HepG2 (cell line): Measurements from ENCODE around the gene CD300LG. TPM values are rescaled to one million over a fixed set of nuclear protein-coding genes. Genes with fewer than 3 reads are reported as not detected.

ENCODE experiments used
- ATAC-seq: fragments of 200-7000 bp; cut with Tn5 transposase; 3 replicates; pipeline ENCODE4 v1.9.1; 2020; ENCODE audit warnings: mild to moderate bottlenecking, moderate library complexity
- BruUV-seq: library from RNA; stranded (reverse); fragments of 400-500 nt; replicated peaks from 2 replicates; lab custom pipeline; 2021; lab: Mats Ljungman, UMichigan
- CTCF ChIA-PET: fragments of 300-600 bp; formaldehyde crosslinking; extraction: SDS; loops from one replicate; lab custom pipeline; 2021; ENCODE audit warnings: low total read pairs, inconsistent platforms, low intra/inter-chr PET ratio; lab: Yijun Ruan, JAX
- POLR2A ChIA-PET: fragments of 350-600 bp; sonication (Branson Sonifier 250); formaldehyde crosslinking; loops from one replicate; lab custom pipeline; 2020; ENCODE audit warnings: antibody characterized with exemption, inconsistent platforms; lab: Yijun Ruan, JAX
- DNase-seq: peaks from one replicate; pipeline ENCODE4 v3.0.0-alpha.2; 2015; ENCODE audit warnings: low spot score
- FAIRE-seq: peaks from 3 replicates; lab custom pipeline; 2011; peaks lifted over from hg19 to GRCh38; lab: Jason Lieb, UNC
- H2AFZ ChIP-seq: one replicate; pipeline ENCODE4 v1.6.1; 2011; ENCODE audit warnings: low read length, inconsistent platforms
- H3K27ac ChIP-seq: fragments of 300-600 bp; 3 replicates; pipeline ENCODE4 v1.8.0; 2011; ENCODE audit warnings: mixed run types, mild to moderate bottlenecking, mixed read lengths, low read length, inconsistent platforms; ENCODE audit not compliant: insufficient read depth; ENCODE audit errors: extremely low read length
- H3K27me3 ChIP-seq, 2 experiments: fragments of 200-600 bp in 1 of 2; 2 replicates in 1 of 2; 3 replicates in 1 of 2; pipeline versions ENCODE4 v1.6.0 to v1.8.0; 2011; ENCODE audit warnings: low read length in 2 of 2, mild to moderate bottlenecking in 2 of 2, moderate library complexity in 2 of 2, inconsistent platforms in 1 of 2; ENCODE audit not compliant: insufficient read depth in 2 of 2, control insufficient read depth in 1 of 2
- H3K36me3 ChIP-seq, 2 experiments: fragments of 200-600 bp in 1 of 2; replicated peaks in 1 of 2; 2 replicates in 1 of 2; 3 replicates in 1 of 2; pipeline versions ENCODE4 v1.5.1 to v1.8.0; 2011; ENCODE audit warnings: low read length in 2 of 2, inconsistent platforms in 1 of 2; ENCODE audit not compliant: insufficient read depth in 2 of 2, control insufficient read depth in 1 of 2
- H3K4me1 ChIP-seq: 2 replicates; pipeline ENCODE4 v1.5.1; 2012; ENCODE audit warnings: low read length, inconsistent platforms; ENCODE audit not compliant: insufficient read depth
- H3K4me2 ChIP-seq: 2 replicates; pipeline ENCODE4 v1.6.0; 2011; ENCODE audit warnings: low read depth, low read length, inconsistent platforms
- H3K4me3 ChIP-seq, 3 experiments: fragments of 200-600 bp in 1 of 3; sonication (generic), shearing (Covaris generic) in 1 of 3; replicated peaks in 1 of 3; 2 replicates each; pipeline ENCODE4 v1.5.1; 2011 to 2016; ENCODE audit warnings: low read length in 3 of 3, inconsistent platforms in 2 of 3, low read depth in 2 of 3, mild to moderate bottlenecking in 2 of 3, control low read depth in 1 of 3, mixed read lengths in 1 of 3; ENCODE audit not compliant: insufficient read depth in 1 of 3
- H3K79me2 ChIP-seq: one replicate; pipeline ENCODE4 v1.6.1; 2011; ENCODE audit warnings: low read length, inconsistent platforms; ENCODE audit not compliant: insufficient read depth
- H3K9ac ChIP-seq: 2 replicates; pipeline ENCODE4 v1.6.0; 2011; ENCODE audit warnings: mild to moderate bottlenecking, low read depth, low read length, inconsistent platforms; ENCODE audit not compliant: insufficient read depth
- H3K9me3 ChIP-seq: 2 replicates; pipeline ENCODE4 v1.5.1; 2012; ENCODE audit warnings: mild to moderate bottlenecking, low read length
- H4K20me1 ChIP-seq: 2 replicates; pipeline ENCODE4 v1.6.0; 2011; ENCODE audit warnings: inconsistent platforms, mild to moderate bottlenecking, low read length, moderate library complexity; ENCODE audit not compliant: insufficient read depth
- ARNT2 ChIP-seq: sonication (generic); formaldehyde crosslinking; IDR thresholded peaks from 2 replicates; pipeline ENCODE4 v1.8.0; 2022; ENCODE audit warnings: mild to moderate bottlenecking, low read depth, missing genetic modification reagents, moderate library complexity
- CBFB ChIP-seq: sonication (generic); formaldehyde crosslinking; IDR thresholded peaks from 2 replicates; pipeline ENCODE4 v1.4.0; 2020; ENCODE audit warnings: missing genetic modification reagents
- FOSL1 ChIP-seq: sonication (generic); formaldehyde crosslinking; IDR thresholded peaks from 2 replicates; pipeline ENCODE4 v1.9.0; 2021; ENCODE audit warnings: missing genetic modification reagents, borderline replicate concordance
- JUND ChIP-seq: sonication (generic); formaldehyde crosslinking; IDR thresholded peaks from 2 replicates; pipeline ENCODE4 v1.8.0; 2022; ENCODE audit warnings: mild to moderate bottlenecking, missing genetic modification reagents
- MIXL1 ChIP-seq: IDR thresholded peaks from 2 replicates; pipeline ENCODE4 v1.6.1; 2016
- NFYB ChIP-seq: sonication (generic); formaldehyde crosslinking; IDR thresholded peaks from 2 replicates; pipeline ENCODE4 v1.4.0; 2020; ENCODE audit warnings: missing genetic modification reagents
- NR3C1 ChIP-seq: sonication (generic); formaldehyde crosslinking; IDR thresholded peaks from 2 replicates; pipeline ENCODE4 v1.4.0; 2020; ENCODE audit warnings: missing genetic modification reagents
- RCOR2 ChIP-seq: IDR thresholded peaks from 2 replicates; pipeline ENCODE4 v1.6.1; 2016; ENCODE audit warnings: missing biosample characterization, missing genetic modification reagents
- RELA ChIP-seq: sonication (generic); formaldehyde crosslinking; IDR thresholded peaks from 2 replicates; pipeline ENCODE4 v1.4.0; 2020; ENCODE audit warnings: missing genetic modification reagents
- SOX13 ChIP-seq, 3 experiments: fragments of 450-650 bp in 1 of 3; sonication (generic) in 1 of 3; formaldehyde crosslinking in 1 of 3; IDR thresholded peaks in 2 of 3; conservative IDR thresholded peaks in 1 of 3; 2 replicates each; pipeline versions ENCODE4 v1.5.0 to v1.6.1; 2016 to 2020; ENCODE audit warnings: antibody characterized with exemption in 1 of 3, mild to moderate bottlenecking in 1 of 3, missing compliant biosample characterization in 1 of 3, missing genetic modification reagents in 1 of 3, moderate library complexity in 1 of 3
- SP4 ChIP-seq: sonication (generic); formaldehyde crosslinking; IDR thresholded peaks from 2 replicates; pipeline ENCODE4 v1.8.1; 2023; ENCODE audit warnings: mild to moderate bottlenecking, missing genetic modification reagents
- SRY ChIP-seq: sonication (generic); formaldehyde crosslinking; IDR thresholded peaks from 2 replicates; pipeline ENCODE4 v1.8.0; 2022; ENCODE audit warnings: mild to moderate bottlenecking, missing genetic modification reagents
- TRAFD1 ChIP-seq: sonication (generic); formaldehyde crosslinking; IDR thresholded peaks from 2 replicates; pipeline ENCODE4 v1.5.1; 2020; ENCODE audit warnings: missing genetic modification reagents, mild to moderate bottlenecking, borderline replicate concordance
- ZNF337 ChIP-seq: sonication (generic); formaldehyde crosslinking; IDR thresholded peaks from 2 replicates; pipeline ENCODE4 v1.5.1; 2020; ENCODE audit warnings: missing genetic modification reagents, low read depth, mild to moderate bottlenecking, borderline replicate concordance
- WGBS: methylation state at CpG from one replicate; pipeline ENCODE4 v1.1.6; 2017; ENCODE audit warnings: low lambda C conversion rate; 5-methylcytosine and 5-hydroxymethylcytosine counted together
- in situ Hi-C: cut with HindIII; loops from 2 replicates; pipeline ENCODE4 v1.10.0; 2017; ENCODE audit warnings: low pct_unique_long_range_greater_than_20kb; ENCODE audit not compliant: extremely low pct_ligation_motif_present
- intact Hi-C: fragments of 100-400 bp; cut with micrococcal nuclease; formaldehyde crosslinking; loops from one replicate; pipeline ENCODE4 v1.10.0; 2022; ENCODE audit not compliant: unreplicated experiment
- polyA plus RNA-seq, 8 experiments: library from polyadenylated mRNA; depleted of rRNA in 3 of 8; stranded (reverse) in 7 of 8; unstranded in 1 of 8; fragments of >200 nt; fragmentation: Illumina TruSeq in 4 of 8; extraction: Trizol in 4 of 8; gene quantifications; 2 replicates each; pipeline versions ENCODE4 v1.2.1 to v1.2.3, GENCODE V29; 2011 to 2016; ENCODE audit warnings: low read depth in 4 of 8, missing spikeins in 1 of 8, mixed read lengths in 1 of 8; ENCODE audit not compliant: insufficient read depth in 1 of 8
- total RNA-seq, 5 experiments: library from RNA; depleted of rRNA; stranded (reverse); fragments of >200 nt; fragmentation: Illumina TruSeq; extraction: Trizol; gene quantifications; 2 replicates each; pipeline ENCODE4 v1.2.3, GENCODE V29; 2016; ENCODE audit warnings: low read depth in 1 of 5
- TF ChIP-seq, protein P1 (sequence below): sonication (generic); formaldehyde crosslinking; IDR thresholded peaks from 2 replicates; pipeline ENCODE4 v1.4.0; 2020; ENCODE audit warnings: mild to moderate bottlenecking, missing genetic modification reagents

The CD300LG gene
- total and polyA plus RNA-seq, 2 of the 13 experiments (the other 11 are each of a cell fraction or from before 2014, with no cell fraction given), result not detected

- DNase-seq, result peak; percentile 37
- ChIA-PET POLR2A (interaction anchor here (1.0 kb wide), 1 partner anchor 22 kb away, joined by 3 read pairs; the partner anchor contains the start of gene DUSP3), CTCF (no interaction called here)
- 0 out of 5 replicates have a peak, but pooled peaks cover 0 to 10% of the 10 kb centered on the region in 2 experiments for H3K27me3 ChIP-seq
- TF ChIP-seq RCOR2 (CRISPR knock-in tag) (no peak), RELA (CRISPR knock-in tag) (no peak), SOX13 (IDR thresholded peaks at IDR 0.05) (no peak), SOX13 (CRISPR knock-in tag; conservative IDR thresholded peaks at IDR 0.05 in 1 of 2, IDR thresholded peaks at IDR 0.05 in 1 of 2) (no peak)
- no peak overlapping the region for H3K9ac ChIP-seq
- no peak overlapping the region for H2AFZ ChIP-seq
- WGBS, result 82% methylated on average over 3 of the region's 3 CpGs
- H3K79me2 ChIP-seq, result no peaks in the 10 kb centered on the region
- H4K20me1 ChIP-seq, result no peaks in the 10 kb centered on the region
- ATAC-seq, result no peak
- no peak overlapping the region for H3K4me3 ChIP-seq
- no peaks in the 10 kb centered on the region for H3K9me3 ChIP-seq
- H3K4me1 ChIP-seq, result peaks cover 54% of the 10 kb centered on the region
- BruUV-seq, result no TSS peak
- intact Hi-C loops (no loop called here), in situ Hi-C loops (no loop called here)
- H3K36me3 ChIP-seq, result no peaks in the 10 kb centered on the region
- FAIRE-seq, result no peak
- no peak overlapping the region for H3K27ac ChIP-seq
- no peak overlapping the region for H3K4me2 ChIP-seq
Measured at GRCh38 chr17:43800736-43801135, 46.2 kb upstream of the CD300LG start.

GRCh38 chr17:43801844-43802243, 45.1 kb upstream of the CD300LG start:
- Histone ChIP-seq H3K4me1 (peaks cover 48% of the 10 kb centered on the region), H3K27ac (peak overlapping the region; percentile 7), H3K79me2 (no peaks in the 10 kb centered on the region), H3K9ac (no peak overlapping the region), H4K20me1 (no peaks in the 10 kb centered on the region), H2AFZ (no peak overlapping the region), H3K4me3 (0 out of 6 replicates have a peak overlapping the region, but pooled peaks of 1 of the 3 experiments have one; percentile 4), H3K36me3 (no peaks in the 10 kb centered on the region), H3K4me2 (peak overlapping the region; percentile 54), H3K9me3 (no peaks in the 10 kb centered on the region), H3K27me3 (0 out of 5 replicates have a peak, but pooled peaks cover 0 to 10% of the 10 kb centered on the region in 2 experiments)
- ChIA-PET POLR2A (no interaction called here), CTCF (no interaction called here)
- in situ Hi-C loops (no loop called here), intact Hi-C loops (no loop called here)
- ATAC-seq (peak; percentile 99), FAIRE-seq (peak; percentile 90), DNase-seq (peak; percentile 98)
- 0% methylated on average over 3 of the region's 3 CpGs for WGBS
- BruUV-seq, result no TSS peak
- TF ChIP-seq MIXL1 (CRISPR knock-in tag) (peak; percentile 94; the same call in 1 of the 2 replicates), NR3C1 (CRISPR knock-in tag) (no peak), NFYB (CRISPR knock-in tag) (no peak), JUND (CRISPR knock-in tag) (peak; percentile 36; the same call in 1 of the 2 replicates), ZNF337 (no peak), TRAFD1 (CRISPR knock-in tag) (no peak), SP4 (CRISPR knock-in tag) (peak; percentile 40; the same call in 1 of the 2 replicates), FOSL1 (CRISPR knock-in tag) (peak; percentile 88), SRY (no peak), ARNT2 (no peak), CBFB (CRISPR knock-in tag) (no peak)
- TF ChIP-seq, protein P1, sequence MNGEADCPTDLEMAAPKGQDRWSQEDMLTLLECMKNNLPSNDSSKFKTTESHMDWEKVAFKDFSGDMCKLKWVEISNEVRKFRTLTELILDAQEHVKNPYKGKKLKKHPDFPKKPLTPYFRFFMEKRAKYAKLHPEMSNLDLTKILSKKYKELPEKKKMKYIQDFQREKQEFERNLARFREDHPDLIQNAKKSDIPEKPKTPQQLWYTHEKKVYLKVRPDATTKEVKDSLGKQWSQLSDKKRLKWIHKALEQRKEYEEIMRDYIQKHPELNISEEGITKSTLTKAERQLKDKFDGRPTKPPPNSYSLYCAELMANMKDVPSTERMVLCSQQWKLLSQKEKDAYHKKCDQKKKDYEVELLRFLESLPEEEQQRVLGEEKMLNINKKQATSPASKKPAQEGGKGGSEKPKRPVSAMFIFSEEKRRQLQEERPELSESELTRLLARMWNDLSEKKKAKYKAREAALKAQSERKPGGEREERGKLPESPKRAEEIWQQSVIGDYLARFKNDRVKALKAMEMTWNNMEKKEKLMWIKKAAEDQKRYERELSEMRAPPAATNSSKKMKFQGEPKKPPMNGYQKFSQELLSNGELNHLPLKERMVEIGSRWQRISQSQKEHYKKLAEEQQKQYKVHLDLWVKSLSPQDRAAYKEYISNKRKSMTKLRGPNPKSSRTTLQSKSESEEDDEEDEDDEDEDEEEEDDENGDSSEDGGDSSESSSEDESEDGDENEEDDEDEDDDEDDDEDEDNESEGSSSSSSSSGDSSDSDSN, result no peak
